Central memory CD8-positive, alpha-beta T cell (primary cell): ENCODE data around the gene PRAC2.
"Not testable (repeated sequence)": the region's sequence is repeated elsewhere in the genome, so short reads cannot be mapped to it uniquely, and the experiment has no call there.

Experiments used
- ATAC-seq: fragments of 150-1000 bp; cut with Tn5 transposase; replicated peaks from 2 replicates; pipeline ENCODE4 v1.10.0; 2022; ENCODE audit warnings: mild to moderate bottlenecking, moderate FRiP score, moderate number of reproducible peaks; ENCODE audit not compliant: poor library complexity, severe bottlenecking; ENCODE audit errors: extremely low read depth
- DNase-seq, 2 donors: peaks; one replicate each; pipeline ENCODE4 v3.0.0; 2021; ENCODE audit warnings: low spot score in 2 of 2
- H3K27ac Mint-ChIP-seq: one replicate; pipeline ENCODE4 v1.8.0; 2022; ENCODE audit warnings: low read depth, mild to moderate bottlenecking, moderate library complexity, mixed read lengths
- H3K27me3 Mint-ChIP-seq: one replicate; pipeline ENCODE4 v1.8.0; 2022; ENCODE audit warnings: mixed read lengths
- H3K36me3 Mint-ChIP-seq: one replicate; pipeline ENCODE4 v1.8.0; 2022; ENCODE audit warnings: mild to moderate bottlenecking, moderate library complexity, mixed read lengths; ENCODE audit not compliant: insufficient read depth
- H3K4me1 Mint-ChIP-seq: one replicate; pipeline ENCODE4 v1.8.0; 2022; ENCODE audit warnings: mixed read lengths
- H3K4me3 Mint-ChIP-seq: one replicate; pipeline ENCODE4 v1.8.0; 2022; ENCODE audit warnings: mild to moderate bottlenecking, moderate library complexity, mixed read lengths
- H3K9me3 Mint-ChIP-seq: one replicate; pipeline ENCODE4 v1.8.0; 2022; ENCODE audit warnings: mixed read lengths

PRAC2 gene

DNA sequence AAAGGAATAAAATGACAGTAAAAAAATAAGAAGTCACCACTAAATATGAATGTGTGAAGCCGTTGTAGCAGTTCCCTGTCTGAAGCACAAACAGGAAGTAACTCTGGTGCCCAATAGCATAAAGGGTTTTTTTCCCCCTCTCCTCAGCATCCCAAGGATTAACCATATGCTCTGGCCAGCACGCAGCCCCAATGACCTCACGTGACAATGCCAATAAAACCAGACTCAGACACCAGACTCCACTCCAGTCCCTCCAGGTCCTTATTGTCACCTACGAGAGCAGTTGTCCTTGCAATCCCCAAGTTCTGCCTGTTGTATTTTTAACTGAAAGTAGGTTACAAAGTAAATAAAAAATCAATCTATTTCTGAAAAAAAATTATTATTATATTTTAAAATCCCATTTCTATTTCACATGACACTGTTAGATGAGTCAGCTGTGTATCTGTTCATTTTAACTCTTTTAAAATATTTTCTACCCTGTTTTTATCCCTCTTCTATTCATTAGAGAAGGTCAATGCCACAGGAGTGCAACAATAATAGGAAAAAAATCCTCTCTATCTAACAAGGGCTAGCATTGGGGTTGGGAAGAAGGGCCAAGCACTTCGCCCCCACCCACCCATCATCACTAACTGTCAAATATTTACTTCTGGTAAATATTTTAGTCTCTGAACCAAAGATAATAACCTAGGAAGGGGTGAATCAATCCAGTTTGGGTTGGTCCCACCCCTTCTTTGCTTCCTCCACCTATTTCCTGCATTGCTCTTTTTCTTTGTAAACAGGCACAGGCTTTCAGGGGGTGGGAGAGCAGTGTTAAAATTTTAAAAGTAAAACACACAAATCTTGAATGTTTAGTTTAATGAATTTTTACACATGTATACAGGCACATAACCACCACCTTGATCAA is 7.2 kb upstream of the PRAC2 start:
- H3K9me3 Mint-ChIP-seq: no peaks in the 10 kb centered on the region
- H3K4me3 Mint-ChIP-seq: no peak overlapping the region
- peaks cover 88% of the 10 kb centered on the region for H3K27me3 Mint-ChIP-seq
- peaks cover 6% of the 10 kb centered on the region for H3K4me1 Mint-ChIP-seq
- no peak for ATAC-seq
- no peak overlapping the region for H3K27ac Mint-ChIP-seq
- DNase-seq: no peak
- peaks cover 18% of the 10 kb centered on the region for H3K36me3 Mint-ChIP-seq

DNA sequence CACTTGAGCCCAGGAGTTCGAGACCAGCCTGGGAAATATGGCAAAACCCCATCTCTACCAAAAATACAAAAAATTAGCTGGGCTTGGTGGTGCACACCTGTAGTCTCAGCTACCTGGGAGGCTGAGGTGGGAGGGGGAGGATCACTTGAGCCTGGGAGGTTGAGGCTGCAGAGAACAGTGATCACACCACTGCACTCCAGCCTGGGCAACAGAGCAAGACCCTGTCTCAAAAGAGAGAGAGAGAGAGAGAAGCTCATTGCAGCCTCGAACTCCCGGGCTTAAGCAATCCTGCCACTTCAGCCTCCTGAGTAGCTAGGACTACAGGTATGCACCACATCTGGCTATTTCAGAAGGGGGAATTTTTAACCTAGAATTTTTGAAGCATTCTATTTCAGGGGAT is 6.4 kb upstream of the PRAC2 start:
- not testable (repeated sequence) for ATAC-seq, H3K9me3 Mint-ChIP-seq, DNase-seq, H3K4me1 Mint-ChIP-seq, H3K27ac Mint-ChIP-seq, H3K4me3 Mint-ChIP-seq
- H3K27me3 Mint-ChIP-seq: peaks cover 90% of the 10 kb centered on the region
- peaks cover 20% of the 10 kb centered on the region for H3K36me3 Mint-ChIP-seq

- Mint-ChIP-seq H3K36me3 (peaks cover 20% of the 10 kb centered on the region), H3K27ac (no peak overlapping the region), H3K4me3 (no peak overlapping the region), H3K9me3 (no peaks in the 10 kb centered on the region), H3K27me3 (peaks cover 93% of the 10 kb centered on the region), H3K4me1 (peaks cover 6% of the 10 kb centered on the region)
- ATAC-seq (no peak), DNase-seq (no peak)
These were observed 5.4 kb upstream of the PRAC2 start for GRCh38 chr17:48717367-48718226.

GRCh38 chr17:48718227-48718760 is 4.7 kb upstream of the PRAC2 start:
- no peak overlapping the region for H3K4me3 Mint-ChIP-seq
- DNase-seq (no peak), ATAC-seq (no peak)
- H3K27me3 Mint-ChIP-seq: peaks cover 94% of the 10 kb centered on the region
- H3K27ac Mint-ChIP-seq: no peak overlapping the region
- H3K36me3 Mint-ChIP-seq: peaks cover 20% of the 10 kb centered on the region
- H3K4me1 Mint-ChIP-seq: peaks cover 9% of the 10 kb centered on the region
- no peaks in the 10 kb centered on the region for H3K9me3 Mint-ChIP-seq

GRCh38 chr17:48718761-48719641 is 4.0 kb upstream of the PRAC2 start:
- Mint-ChIP-seq H3K4me3 (peak overlapping the region; percentile 34), H3K4me1 (peaks cover 16% of the 10 kb centered on the region), H3K27ac (peak overlapping the region; percentile 65), H3K9me3 (no peaks in the 10 kb centered on the region), H3K27me3 (peaks cover 94% of the 10 kb centered on the region), H3K36me3 (peaks cover 24% of the 10 kb centered on the region)
- DNase-seq: no peak
- ATAC-seq: no peak

GRCh38 chr17:48719642-48720265 is 3.2 kb upstream of the PRAC2 start:
- Mint-ChIP-seq H3K27me3 (peaks cover 94% of the 10 kb centered on the region), H3K36me3 (peaks cover 29% of the 10 kb centered on the region), H3K4me1 (peaks cover 23% of the 10 kb centered on the region), H3K9me3 (no peaks in the 10 kb centered on the region), H3K27ac (peak overlapping the region; percentile 19), H3K4me3 (no peak overlapping the region)
- ATAC-seq (no peak), DNase-seq (no peak)

DNA sequence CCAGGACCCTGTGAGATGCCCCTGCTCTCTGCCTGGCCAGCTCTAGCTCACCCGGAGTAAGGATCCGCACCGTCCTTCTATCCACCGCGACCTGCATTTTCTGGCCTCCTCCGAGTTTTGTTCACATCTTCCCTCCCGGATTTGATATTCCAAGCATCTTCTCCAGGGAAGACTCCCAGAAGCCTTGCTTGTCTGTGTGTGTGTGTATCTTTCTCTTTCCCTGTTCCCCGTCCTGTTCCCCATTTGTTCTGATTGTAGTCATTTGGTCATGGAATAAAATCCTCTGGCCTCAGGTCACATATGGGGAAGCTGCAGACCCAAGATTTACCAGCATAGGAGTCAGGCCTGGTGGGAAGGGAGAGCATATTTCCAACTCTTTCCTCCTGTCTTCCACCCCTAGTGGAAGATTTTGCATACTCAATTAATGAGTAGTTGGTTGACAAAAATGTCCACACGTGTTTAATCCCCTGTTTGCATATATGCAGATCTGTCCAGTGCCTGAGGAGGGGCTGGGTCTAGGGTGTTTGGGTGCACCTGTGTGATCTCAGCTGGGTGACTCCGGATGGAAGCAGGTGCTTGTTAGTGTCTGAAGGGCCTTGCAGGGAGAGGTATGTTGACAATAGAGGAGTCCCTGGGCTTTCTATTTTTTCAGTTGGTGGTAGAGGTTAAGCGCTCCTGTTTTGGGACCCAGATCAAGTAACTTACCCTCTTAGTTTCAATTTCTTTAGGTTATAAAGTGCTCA is 2.5 kb upstream of the PRAC2 start:
- H3K27ac Mint-ChIP-seq: peak overlapping the region; percentile 19
- H3K36me3 Mint-ChIP-seq: peaks cover 34% of the 10 kb centered on the region
- peaks cover 29% of the 10 kb centered on the region for H3K4me1 Mint-ChIP-seq
- H3K4me3 Mint-ChIP-seq: no peak overlapping the region
- DNase-seq: no peak
- peaks cover 97% of the 10 kb centered on the region for H3K27me3 Mint-ChIP-seq
- ATAC-seq: no peak
- H3K9me3 Mint-ChIP-seq: no peaks in the 10 kb centered on the region

DNA sequence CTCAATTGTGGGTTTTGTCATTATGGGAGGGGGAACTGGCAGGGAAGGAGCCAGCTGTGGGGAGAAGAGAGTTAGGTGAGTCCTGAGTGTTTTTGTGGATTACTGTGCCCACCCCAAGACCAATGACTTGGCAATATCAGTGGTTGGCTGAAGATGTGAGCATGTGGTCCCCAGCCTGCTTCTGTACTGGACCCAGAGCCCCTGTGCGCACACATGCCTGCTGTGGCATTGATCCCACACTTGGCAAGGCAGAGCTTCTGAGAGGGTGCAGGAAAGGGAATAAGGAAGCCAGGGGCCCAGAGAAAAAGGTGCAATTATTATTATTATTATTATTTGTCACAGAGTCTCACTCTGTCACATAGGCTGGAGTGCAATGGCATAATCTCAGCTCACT is 2.0 kb upstream of the PRAC2 start:
- Mint-ChIP-seq H3K4me1 (peaks cover 29% of the 10 kb centered on the region), H3K27me3 (peaks cover 100% of the 10 kb centered on the region), H3K27ac (no peak overlapping the region), H3K4me3 (no peak overlapping the region), H3K9me3 (no peaks in the 10 kb centered on the region), H3K36me3 (peaks cover 35% of the 10 kb centered on the region)
- DNase-seq (no peak), ATAC-seq (no peak)

DNA sequence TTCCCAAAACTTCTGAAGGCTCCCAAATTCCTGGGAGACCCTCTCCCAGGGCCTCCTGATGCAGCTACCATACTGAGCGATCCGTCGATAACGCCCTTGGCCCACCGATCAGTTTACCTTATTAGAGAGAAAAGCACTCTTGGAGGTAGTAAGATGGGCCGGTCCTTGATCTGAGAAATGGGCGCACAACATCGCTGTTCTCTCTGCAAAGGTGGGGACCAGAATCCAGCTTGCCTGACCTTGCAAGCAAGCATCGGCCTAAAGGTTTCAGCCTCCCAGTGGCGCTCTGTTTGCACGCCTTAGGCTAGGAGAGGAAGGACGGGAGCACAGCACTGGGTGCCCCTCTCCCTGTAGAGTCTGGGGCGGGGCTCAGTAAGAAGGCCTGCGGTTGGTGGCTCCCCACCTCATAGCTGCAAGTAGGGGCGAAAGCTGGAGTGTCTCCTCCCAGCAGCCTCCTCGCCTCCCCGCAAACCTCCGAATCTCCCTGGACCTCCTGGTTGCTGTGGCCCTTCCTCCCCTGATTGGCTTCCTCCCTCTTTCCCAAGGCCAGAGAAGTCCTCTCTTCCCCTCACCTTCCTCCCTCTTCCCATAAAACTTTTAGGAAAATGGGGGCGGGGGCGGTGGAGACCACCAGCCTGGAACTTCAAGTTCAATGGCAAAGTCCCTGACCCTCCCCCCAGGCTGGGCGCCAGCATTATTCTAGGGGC is 631 bp upstream of the PRAC2 start, which contains the start of gene PRAC1:
Gene PRAC1 (minus strand): TSS at position 318 of the 707 bp plus-strand sequence. CDS start 126 bp downstream, at position 192.
- H3K4me1 Mint-ChIP-seq: peaks cover 29% of the 10 kb centered on the region
- peaks cover 100% of the 10 kb centered on the region for H3K27me3 Mint-ChIP-seq
- H3K27ac Mint-ChIP-seq: no peak within 1 kb of the TSS
- no peaks in the 10 kb centered on the region for H3K9me3 Mint-ChIP-seq
- H3K4me3 Mint-ChIP-seq: peak within 1 kb of the TSS; percentile 57
- no peak for ATAC-seq
- DNase-seq: no peak
- H3K36me3 Mint-ChIP-seq: peaks cover 35% of the 10 kb centered on the region

- peak; percentile 22 for ATAC-seq
- DNase-seq: no peak
- peak overlapping the region; percentile 57 for H3K4me3 Mint-ChIP-seq
- no peak overlapping the region for H3K27ac Mint-ChIP-seq
- no peaks in the 10 kb centered on the region for H3K9me3 Mint-ChIP-seq
- peaks cover 33% of the 10 kb centered on the region for H3K36me3 Mint-ChIP-seq
- H3K27me3 Mint-ChIP-seq: peaks cover 100% of the 10 kb centered on the region
- peaks cover 34% of the 10 kb centered on the region for H3K4me1 Mint-ChIP-seq
These were observed 652 bp downstream of the PRAC2 start for GRCh38 chr17:48723423-48724250.
